HepG2 (cell line): ENCODE results near the gene STX4. TPM values are rescaled to one million over a fixed set of nuclear protein-coding genes. Genes with fewer than 3 reads are reported as not detected.

ENCODE experiments used
- CEBPB ChIP-seq: IDR thresholded peaks from 2 replicates; pipeline ENCODE4 v1.6.1; 2011; ENCODE audit warnings: low read depth, low read length, improper control_type of control experiment, borderline replicate concordance
- CREB3 ChIP-seq: sonication (generic); formaldehyde crosslinking; IDR thresholded peaks from 2 replicates; pipeline ENCODE4 v1.5.0; 2020; ENCODE audit warnings: missing genetic modification reagents
- FOXJ3 ChIP-seq: sonication (generic); formaldehyde crosslinking; IDR thresholded peaks from 2 replicates; pipeline ENCODE4 v1.4.0; 2020; ENCODE audit warnings: missing genetic modification reagents, mild to moderate bottlenecking, borderline replicate concordance
- GFI1 ChIP-seq: sonication (generic); formaldehyde crosslinking; IDR thresholded peaks from 2 replicates; pipeline ENCODE4 v1.5.0; 2020; ENCODE audit warnings: missing genetic modification reagents, mild to moderate bottlenecking, borderline replicate concordance
- HNRNPL ChIP-seq: fragments of 200-400 bp; formaldehyde crosslinking; IDR thresholded peaks from 2 replicates; pipeline ENCODE4 v1.6.1; 2017; ENCODE audit warnings: mild to moderate bottlenecking, low read depth, low read length
- IKZF1 ChIP-seq: fragments of 450-650 bp; IDR thresholded peaks from 2 replicates; pipeline ENCODE4 v1.7.1; 2016
- MAX ChIP-seq: IDR thresholded peaks from 2 replicates; pipeline ENCODE4 v1.6.1; 2012; ENCODE audit warnings: inconsistent platforms
- SNAPC2 ChIP-seq: sonication (generic); formaldehyde crosslinking; IDR thresholded peaks from 2 replicates; pipeline ENCODE4 v1.8.1; 2022; ENCODE audit warnings: mild to moderate bottlenecking, missing genetic modification reagents
- TEAD2 ChIP-seq: sonication (generic); formaldehyde crosslinking; IDR thresholded peaks from 2 replicates; pipeline ENCODE4 v1.9.0; 2021; ENCODE audit warnings: missing genetic modification reagents
- ZBTB42 ChIP-seq: sonication (generic); formaldehyde crosslinking; IDR thresholded peaks from 2 replicates; pipeline ENCODE4 v1.5.0; 2020; ENCODE audit warnings: mild to moderate bottlenecking, missing genetic modification reagents
- ZEB1 ChIP-seq: IDR thresholded peaks from 2 replicates; pipeline ENCODE4 v1.6.1; 2012; ENCODE audit warnings: mild to moderate bottlenecking, low read depth, inconsistent platforms; ENCODE audit not compliant: insufficient replicate concordance
- ZNF10 ChIP-seq: sonication (generic); formaldehyde crosslinking; IDR thresholded peaks from 2 replicates; pipeline ENCODE4 v1.4.0; 2020; ENCODE audit warnings: mild to moderate bottlenecking, low read depth, missing genetic modification reagents, borderline replicate concordance
- ZNF142 ChIP-seq: sonication (generic); formaldehyde crosslinking; IDR thresholded peaks from 2 replicates; pipeline ENCODE4 v1.4.0; 2020; ENCODE audit warnings: missing genetic modification reagents
- ZNF160 ChIP-seq: sonication (generic); formaldehyde crosslinking; IDR thresholded peaks from 2 replicates; pipeline ENCODE4 v1.8.0; 2022; ENCODE audit warnings: mild to moderate bottlenecking, inconsistent platforms, missing genetic modification reagents
- ZNF234 ChIP-seq: sonication (generic); formaldehyde crosslinking; conservative IDR thresholded peaks from 2 replicates; pipeline ENCODE4 v1.5.1; 2020; ENCODE audit warnings: mild to moderate bottlenecking, missing genetic modification reagents
- ZNF616 ChIP-seq: sonication (generic); formaldehyde crosslinking; IDR thresholded peaks from 2 replicates; pipeline ENCODE4 v1.5.0; 2020; ENCODE audit warnings: low read depth, mild to moderate bottlenecking, missing genetic modification reagents
- ZNF704 ChIP-seq: sonication (generic); formaldehyde crosslinking; IDR thresholded peaks from 2 replicates; pipeline ENCODE4 v1.8.1; 2023; ENCODE audit warnings: mild to moderate bottlenecking, inconsistent platforms, moderate library complexity, missing genetic modification reagents, borderline replicate concordance
- ZNF839 ChIP-seq: sonication (generic); formaldehyde crosslinking; IDR thresholded peaks from 2 replicates; pipeline ENCODE4 v1.4.0; 2020; ENCODE audit warnings: missing genetic modification reagents, mild to moderate bottlenecking, borderline replicate concordance
- ZSCAN22 ChIP-seq: sonication (generic); formaldehyde crosslinking; IDR thresholded peaks from 2 replicates; pipeline ENCODE4 v1.4.0; 2020; ENCODE audit warnings: mild to moderate bottlenecking, missing genetic modification reagents
- polyA plus RNA-seq, 8 experiments: library from polyadenylated mRNA; depleted of rRNA in 3 of 8; stranded (reverse) in 7 of 8; unstranded in 1 of 8; fragments of >200 nt; fragmentation: Illumina TruSeq in 4 of 8; extraction: Trizol in 4 of 8; gene quantifications; 2 replicates each; pipeline versions ENCODE4 v1.2.1 to v1.2.3, GENCODE V29; 2011 to 2016; ENCODE audit warnings: low read depth in 4 of 8, missing spikeins in 1 of 8, mixed read lengths in 1 of 8; ENCODE audit not compliant: insufficient read depth in 1 of 8
- total RNA-seq, 5 experiments: library from RNA; depleted of rRNA; stranded (reverse); fragments of >200 nt; fragmentation: Illumina TruSeq; extraction: Trizol; gene quantifications; 2 replicates each; pipeline ENCODE4 v1.2.3, GENCODE V29; 2016; ENCODE audit warnings: low read depth in 1 of 5
- TF ChIP-seq, protein P1 (sequence below): sonication (generic); formaldehyde crosslinking; IDR thresholded peaks from 2 replicates; pipeline ENCODE4 v1.4.0; 2020; ENCODE audit warnings: missing genetic modification reagents; ENCODE audit errors: not compliant biosample characterization

The STX4 gene
- total and polyA plus RNA-seq, 2 of the 13 experiments (the other 11 are each of a cell fraction or from before 2014, with no cell fraction given), result 29.2 to 34.6 TPM

DNA sequence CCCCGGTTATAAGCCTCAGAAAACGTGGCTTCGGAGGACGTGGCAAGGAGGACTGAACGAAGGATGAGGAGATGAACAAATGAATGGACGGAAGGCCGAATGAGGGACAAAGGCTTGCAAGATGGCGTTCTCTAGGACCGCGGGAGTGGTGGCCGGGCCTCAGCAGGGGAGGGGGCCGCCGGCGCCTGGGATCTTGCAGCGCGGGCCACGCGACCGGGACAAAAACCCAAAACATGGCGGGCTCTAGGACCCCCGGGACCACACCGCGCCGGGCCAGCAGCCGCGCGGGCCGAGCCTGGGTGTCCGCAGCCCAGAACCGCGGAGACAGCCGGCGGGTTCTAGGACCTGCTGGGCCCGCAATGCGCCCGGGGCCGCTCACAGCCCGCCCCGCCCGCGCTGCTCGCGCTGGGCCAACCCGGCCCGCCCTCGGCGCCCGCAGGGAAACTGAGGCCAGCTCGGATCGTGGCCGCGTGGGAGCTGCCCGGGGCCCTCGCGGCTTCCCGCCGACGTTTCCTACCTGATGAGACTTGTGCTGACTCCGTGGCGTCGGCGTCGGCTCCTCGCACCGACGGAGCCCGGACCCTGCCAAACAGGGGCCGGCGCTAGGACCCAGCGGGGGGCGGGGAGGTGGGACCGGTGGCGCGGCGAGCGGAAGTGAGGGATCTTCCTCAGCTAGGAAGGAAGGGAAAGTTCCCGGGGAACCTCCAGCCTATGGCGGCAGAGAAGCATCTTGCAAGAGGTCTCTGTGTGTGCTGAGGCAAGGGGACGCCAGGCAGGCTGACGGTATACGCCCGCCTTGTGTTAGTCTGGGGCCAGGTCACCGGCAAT is 40.0 kb downstream of the STX4 start (continued):
- peak; percentile 87; the same call in 1 of the 2 replicates for TF ChIP-seq ZNF704 (CRISPR knock-in tag)
- peak; percentile 60; the same call in 1 of the 2 replicates for TF ChIP-seq ZNF616 (CRISPR knock-in tag)
- TF ChIP-seq HNRNPL, result no peak
- no peak; the same call in 1 of the 2 replicates for TF ChIP-seq ZBTB42 (CRISPR knock-in tag)
- TF ChIP-seq MAX, result peak; percentile 81
- peak; percentile 81; the same call in 1 of the 2 replicates for TF ChIP-seq ZNF160 (CRISPR knock-in tag)
- TF ChIP-seq ZEB1, result no peak
- TF ChIP-seq, protein P1, sequence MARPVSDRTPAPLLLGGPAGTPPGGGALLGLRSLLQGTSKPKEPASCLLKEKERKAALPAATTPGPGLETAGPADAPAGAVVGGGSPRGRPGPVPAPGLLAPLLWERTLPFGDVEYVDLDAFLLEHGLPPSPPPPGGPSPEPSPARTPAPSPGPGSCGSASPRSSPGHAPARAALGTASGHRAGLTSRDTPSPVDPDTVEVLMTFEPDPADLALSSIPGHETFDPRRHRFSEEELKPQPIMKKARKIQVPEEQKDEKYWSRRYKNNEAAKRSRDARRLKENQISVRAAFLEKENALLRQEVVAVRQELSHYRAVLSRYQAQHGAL (CRISPR knock-in tag), result peak; percentile 36
- no peak for TF ChIP-seq CEBPB
- TF ChIP-seq ZNF10 (CRISPR knock-in tag), result no peak
- 0 out of 2 replicates have a peak, but pooled peaks have one; percentile 7 for TF ChIP-seq ZSCAN22 (CRISPR knock-in tag)
- no peak for TF ChIP-seq IKZF1
- no peak for TF ChIP-seq ZNF234 (CRISPR knock-in tag)
- TF ChIP-seq GFI1 (CRISPR knock-in tag), result no peak
- no peak for TF ChIP-seq TEAD2 (CRISPR knock-in tag)
- TF ChIP-seq CREB3, result 0 out of 2 replicates have a peak, but pooled peaks have one; percentile 68
- TF ChIP-seq SNAPC2 (CRISPR knock-in tag), result no peak
- peak; percentile 23; the same call in 1 of the 2 replicates for TF ChIP-seq ZNF142 (CRISPR knock-in tag)
- TF ChIP-seq ZNF839 (CRISPR knock-in tag), result 0 out of 2 replicates have a peak, but pooled peaks have one; percentile 59
- TF ChIP-seq FOXJ3 (CRISPR knock-in tag), result peak; percentile 58; the same call in 1 of the 2 replicates
